Right renal cortex interstitium (tissue), 3 donors: ENCODE results near the gene RNFT2. TPM values are rescaled to one million over a fixed set of nuclear protein-coding genes. Genes with fewer than 3 reads are reported as not detected.

Experiments
- DNase-seq, 3 donors: peaks; one replicate each; pipeline ENCODE4 v3.0.0-alpha.2; 2013; ENCODE audit warnings: low read depth in 3 of 3, low spot score in 2 of 3
- polyA plus RNA-seq, 3 donors: library from polyadenylated mRNA; unstranded; fragments of 120-200 nt; gene quantifications; one replicate each; pipeline ENCODE4 v1.2.1, GENCODE V29; 2013; ENCODE audit not compliant: insufficient read length in 3 of 3

RNFT2 gene
- polyA plus RNA-seq, 3 donors: 4.8 to 6.4 (median 5.2) TPM

GRCh38 chr12:116894913-116895312 lies 156.8 kb downstream of the RNFT2 start:
- no peak for DNase-seq

DNA sequence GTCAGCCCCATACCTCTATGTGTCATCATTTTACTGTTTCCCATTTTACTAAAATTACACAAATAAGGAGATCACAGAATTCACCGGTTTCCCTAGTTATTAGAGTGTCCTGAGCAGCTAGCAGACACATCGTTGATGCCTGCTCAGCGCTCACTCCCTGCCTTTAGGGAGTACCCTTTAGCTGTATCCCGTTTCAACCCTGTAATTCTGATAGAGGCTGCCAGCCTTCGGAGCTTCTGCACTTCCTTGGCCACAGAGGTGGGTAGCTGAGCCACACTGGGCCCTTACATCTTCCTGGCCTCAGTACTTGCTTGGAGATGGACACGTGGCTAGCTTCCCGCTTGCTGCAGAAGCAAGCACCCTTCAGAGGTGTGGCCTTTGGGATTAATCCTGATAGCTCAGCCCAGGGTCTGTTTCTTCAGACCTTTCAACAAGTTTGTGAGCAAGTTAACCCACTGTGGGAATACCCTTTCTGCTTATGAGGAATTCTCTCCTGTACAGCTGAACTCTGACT lies 158.4 kb downstream of the RNFT2 start:
- no peak for DNase-seq

GRCh38 chr12:116897476-116897875 lies 159.4 kb downstream of the RNFT2 start:
- no peak for DNase-seq

DNA sequence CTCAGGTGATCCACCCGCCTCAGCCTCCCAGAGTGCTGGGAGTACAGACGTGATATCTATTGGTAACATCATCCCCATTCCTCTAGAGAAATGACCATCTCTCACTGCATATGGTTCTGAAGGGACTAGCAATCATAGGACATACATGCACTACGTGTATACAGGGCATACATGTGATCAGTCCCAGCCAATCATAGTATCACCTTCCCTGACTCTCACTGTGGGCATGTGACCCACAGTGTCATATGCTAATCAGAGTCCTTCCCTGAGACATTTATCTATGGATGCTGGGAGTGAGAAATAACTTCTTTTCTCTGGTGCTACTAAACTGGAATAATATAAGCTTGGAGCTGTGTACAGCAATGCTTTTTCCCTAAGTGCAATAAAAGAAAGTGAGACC lies 160.6 kb downstream of the RNFT2 start:
- no peak for DNase-seq

GRCh38 chr12:116901612-116902011 lies 163.5 kb downstream of the RNFT2 start:
- no peak for DNase-seq

Other genes with a start within 250 kb of the RNFT2 start
- gene MAP1LC3B2, start 178.9 kb upstream of the RNFT2 start, polyA plus RNA-seq: 1 to 10 TPM; 4.7 to 7.9 (median 5.1) TPM
- gene SPRING1, start 246 bp upstream of the RNFT2 start, polyA plus RNA-seq: 10 to 100 TPM; 29.9 to 32.5 (median 32.0) TPM
- under 1 TPM; 0.25 to 0.33 (median 0.29) TPM for gene HRK, start 143.1 kb downstream of the RNFT2 start, polyA plus RNA-seq
- gene FBXW8, start 172.6 kb downstream of the RNFT2 start, polyA plus RNA-seq: 10 to 100 TPM; 22.0 to 23.7 (median 22.8) TPM